ENCODE data around the gene MRPL24. TPM values are rescaled to one million over a fixed set of nuclear protein-coding genes. Genes with fewer than 3 reads are reported as not detected.

MRPL24 gene
- total RNA-seq, 2 donors from 2014 or later, result 58.8 to 67.0 TPM

- ATAC-seq (replicated peaks), result no peak
- H3K9me3 Mint-ChIP-seq, result no peaks in the 10 kb centered on the region
- H3K27me3 Mint-ChIP-seq, result no peaks in the 10 kb centered on the region
- H3K4me1 Mint-ChIP-seq, result peaks cover 4% of the 10 kb centered on the region
- H3K27ac Mint-ChIP-seq, result peak within 1 kb of the TSS; percentile 97
- H3K36me3 Mint-ChIP-seq (ENCODE audit: low read depth), result peaks cover 49% of the 10 kb centered on the region
- H3K4me3 Mint-ChIP-seq, result peak within 1 kb of the TSS; percentile 97
Measured at GRCh38 chr1:156751451-156751756, 10.5 kb upstream of the MRPL24 start, which contains the start of gene HDGF. TSS of gene HDGF (minus strand) at chr1:156751675. CDS start at chr1:156751429, 246 bp downstream.

- peaks cover 54% of the 10 kb centered on the region for H3K36me3 Mint-ChIP-seq (ENCODE audit: low read depth)
- H3K4me3 Mint-ChIP-seq, result peak overlapping the region; percentile 97
- H3K4me1 Mint-ChIP-seq, result peaks cover 8% of the 10 kb centered on the region
- no peaks in the 10 kb centered on the region for H3K9me3 Mint-ChIP-seq
- peak overlapping the region; percentile 97 for H3K27ac Mint-ChIP-seq
- H3K27me3 Mint-ChIP-seq, result no peaks in the 10 kb centered on the region
- peak; percentile 20 for ATAC-seq (replicated peaks)
Measured at GRCh38 chr1:156750711-156751450, 10.0 kb upstream of the MRPL24 start.

- peak overlapping the region; percentile 97 for H3K4me3 Mint-ChIP-seq
- H3K36me3 Mint-ChIP-seq (ENCODE audit: low read depth), result peaks cover 61% of the 10 kb centered on the region
- peaks cover 15% of the 10 kb centered on the region for H3K4me1 Mint-ChIP-seq
- H3K27ac Mint-ChIP-seq, result peak overlapping the region; percentile 97
- no peaks in the 10 kb centered on the region for H3K9me3 Mint-ChIP-seq
- no peaks in the 10 kb centered on the region for H3K27me3 Mint-ChIP-seq
- ATAC-seq (replicated peaks), result peak; percentile 38
Measured at GRCh38 chr1:156750191-156750672, 9.3 kb upstream of the MRPL24 start.

GRCh38 chr1:156749419-156750118 lies 8.7 kb upstream of the MRPL24 start:
- Mint-ChIP-seq H3K36me3 (ENCODE audit: low read depth) (peaks cover 67% of the 10 kb centered on the region), H3K4me1 (peaks cover 15% of the 10 kb centered on the region), H3K9me3 (no peaks in the 10 kb centered on the region), H3K27me3 (no peaks in the 10 kb centered on the region), H3K4me3 (peak overlapping the region; percentile 97), H3K27ac (peak overlapping the region; percentile 97)
- no peak for ATAC-seq (replicated peaks)

- Mint-ChIP-seq H3K36me3 (ENCODE audit: low read depth) (peaks cover 75% of the 10 kb centered on the region), H3K27me3 (no peaks in the 10 kb centered on the region), H3K4me3 (peak overlapping the region; percentile 97), H3K4me1 (peaks cover 20% of the 10 kb centered on the region), H3K27ac (peak overlapping the region; percentile 97), H3K9me3 (no peaks in the 10 kb centered on the region)
- peak; percentile 30 for ATAC-seq (replicated peaks)
Measured at GRCh38 chr1:156748670-156749418, 8.0 kb upstream of the MRPL24 start.

- Mint-ChIP-seq H3K9me3 (no peaks in the 10 kb centered on the region), H3K4me3 (peak overlapping the region; percentile 97), H3K27me3 (no peaks in the 10 kb centered on the region), H3K36me3 (ENCODE audit: low read depth) (peaks cover 83% of the 10 kb centered on the region), H3K27ac (peak overlapping the region; percentile 97), H3K4me1 (peaks cover 22% of the 10 kb centered on the region)
- ATAC-seq (replicated peaks), result peak; percentile 0
Measured at GRCh38 chr1:156747742-156748669, 7.1 kb upstream of the MRPL24 start.

- Mint-ChIP-seq H3K4me3 (peak overlapping the region; percentile 97), H3K4me1 (peaks cover 22% of the 10 kb centered on the region), H3K9me3 (no peaks in the 10 kb centered on the region), H3K27me3 (no peaks in the 10 kb centered on the region), H3K36me3 (ENCODE audit: low read depth) (peaks cover 91% of the 10 kb centered on the region), H3K27ac (peak overlapping the region; percentile 97)
- ATAC-seq (replicated peaks), result no peak
Measured at GRCh38 chr1:156746728-156747631, 6.1 kb upstream of the MRPL24 start.

- Mint-ChIP-seq H3K27me3 (no peaks in the 10 kb centered on the region), H3K36me3 (ENCODE audit: low read depth) (peaks cover 95% of the 10 kb centered on the region), H3K4me1 (peaks cover 25% of the 10 kb centered on the region), H3K27ac (peak overlapping the region; percentile 97), H3K4me3 (peak overlapping the region; percentile 97), H3K9me3 (no peaks in the 10 kb centered on the region)
- no peak for ATAC-seq (replicated peaks)
Measured at GRCh38 chr1:156746406-156746727, 5.5 kb upstream of the MRPL24 start.

- peaks cover 25% of the 10 kb centered on the region for H3K4me1 Mint-ChIP-seq
- no peaks in the 10 kb centered on the region for H3K27me3 Mint-ChIP-seq
- peaks cover 99% of the 10 kb centered on the region for H3K36me3 Mint-ChIP-seq (ENCODE audit: low read depth)
Measured at GRCh38 chr1:156745881-156746280, 5.0 kb upstream of the MRPL24 start.

GRCh38 chr1:156744786-156745419 lies 4.0 kb upstream of the MRPL24 start:
- Mint-ChIP-seq H3K36me3 (ENCODE audit: low read depth) (peaks cover 98% of the 10 kb centered on the region), H3K4me1 (peaks cover 25% of the 10 kb centered on the region), H3K4me3 (peak overlapping the region; percentile 97), H3K27ac (peak overlapping the region; percentile 97), H3K9me3 (no peaks in the 10 kb centered on the region), H3K27me3 (no peaks in the 10 kb centered on the region)
- no peak for ATAC-seq (replicated peaks)

More at GRCh38 chr1:156745881-156746280, 5.0 kb upstream of the MRPL24 start:
- no peak for ATAC-seq (replicated peaks)
- Mint-ChIP-seq H3K4me3 (peak overlapping the region; percentile 97), H3K9me3 (no peaks in the 10 kb centered on the region), H3K27ac (peak overlapping the region; percentile 97)

- H3K27ac Mint-ChIP-seq, result peak overlapping the region; percentile 97
- peaks cover 25% of the 10 kb centered on the region for H3K4me1 Mint-ChIP-seq
- no peak for ATAC-seq (replicated peaks)
- H3K36me3 Mint-ChIP-seq (ENCODE audit: low read depth), result peaks cover 94% of the 10 kb centered on the region
- H3K27me3 Mint-ChIP-seq, result no peaks in the 10 kb centered on the region
- no peaks in the 10 kb centered on the region for H3K9me3 Mint-ChIP-seq
- H3K4me3 Mint-ChIP-seq, result peak overlapping the region; percentile 98
Measured at GRCh38 chr1:156744344-156744743, 3.5 kb upstream of the MRPL24 start.

GRCh38 chr1:156743367-156744302 lies 2.7 kb upstream of the MRPL24 start:
- H3K4me3 Mint-ChIP-seq, result peak overlapping the region; percentile 98
- H3K27ac Mint-ChIP-seq, result peak overlapping the region; percentile 88
- no peaks in the 10 kb centered on the region for H3K9me3 Mint-ChIP-seq
- H3K27me3 Mint-ChIP-seq, result no peaks in the 10 kb centered on the region
- no peak for ATAC-seq (replicated peaks)
- peaks cover 94% of the 10 kb centered on the region for H3K36me3 Mint-ChIP-seq (ENCODE audit: low read depth)
- peaks cover 32% of the 10 kb centered on the region for H3K4me1 Mint-ChIP-seq

Data from activated T-helper 17 cell treated with anti-CD3 and anti-CD28 coated beads, Interleukin-2, amount 50 U/mL, for 72 hours (primary cell).